NCI-H510A (cell line): ENCODE measurements around the gene ABCC4.
"Not testable (repeated sequence)": the region's sequence is repeated elsewhere in the genome, so short reads cannot be mapped to it uniquely, and the experiment has no call there.

ENCODE experiments used
- DNase-seq: peaks from one replicate; lab custom pipeline; 2025; lab: John Stamatoyannopoulos, UW

The ABCC4 gene

DNA sequence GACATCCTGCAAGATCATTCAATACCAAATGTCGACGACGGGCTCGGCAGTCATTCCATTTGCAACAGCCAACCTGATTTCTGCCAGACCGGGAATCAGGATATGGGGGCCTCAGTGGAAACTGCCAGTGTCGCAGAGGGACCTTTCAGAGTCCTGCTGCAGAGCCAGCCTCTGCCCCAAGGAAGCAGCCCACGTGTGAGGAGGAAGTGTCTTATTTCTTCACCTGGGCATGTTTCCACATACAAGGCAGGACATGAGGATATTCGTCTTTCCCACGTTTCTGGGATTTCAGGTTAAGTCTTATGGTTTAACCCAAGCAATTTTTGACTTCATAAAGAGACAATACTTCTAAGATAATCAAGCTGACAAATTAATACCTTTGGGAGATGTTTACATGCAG is 69.9 kb downstream of the ABCC4 start:
- DNase-seq: no peak

DNA sequence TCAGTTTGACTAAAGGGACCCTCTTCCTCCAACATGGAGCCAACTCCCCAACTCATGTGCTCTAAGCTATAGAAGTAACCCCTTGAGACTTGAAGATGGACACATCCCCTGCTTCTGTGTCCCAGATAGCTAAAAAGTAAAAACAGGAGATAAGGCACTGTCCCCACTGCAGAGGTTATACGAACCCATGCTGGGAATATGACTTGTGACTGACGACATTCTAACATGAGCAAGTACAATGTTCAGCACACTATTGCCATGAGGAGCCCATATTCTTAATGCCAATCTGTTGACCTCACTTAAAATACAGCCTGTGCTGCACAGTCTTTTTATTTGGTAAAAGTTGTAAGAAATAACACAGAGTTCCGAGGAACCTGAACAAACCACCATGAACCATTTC is 71.4 kb downstream of the ABCC4 start:
- DNase-seq: no peak

DNA sequence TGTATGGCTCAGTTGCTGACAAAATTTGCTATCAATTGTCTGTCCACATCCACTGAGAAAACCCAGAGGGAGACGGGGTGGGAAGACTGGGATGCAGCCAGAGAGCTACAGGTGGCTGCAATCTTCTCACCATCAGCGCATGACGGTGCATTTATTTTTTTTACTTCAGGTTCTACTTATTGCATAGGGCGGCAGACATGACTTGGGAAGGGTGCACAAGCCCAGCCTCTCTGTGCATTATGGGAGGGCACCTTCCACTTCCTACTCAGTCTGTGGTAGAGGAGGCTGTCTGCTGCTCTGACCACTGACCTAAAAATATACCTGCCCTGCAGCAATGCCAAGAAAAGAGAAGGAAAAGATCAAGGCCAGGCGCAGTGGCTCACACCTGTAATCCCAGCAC is 73.1 kb downstream of the ABCC4 start:
- no peak for DNase-seq

DNA sequence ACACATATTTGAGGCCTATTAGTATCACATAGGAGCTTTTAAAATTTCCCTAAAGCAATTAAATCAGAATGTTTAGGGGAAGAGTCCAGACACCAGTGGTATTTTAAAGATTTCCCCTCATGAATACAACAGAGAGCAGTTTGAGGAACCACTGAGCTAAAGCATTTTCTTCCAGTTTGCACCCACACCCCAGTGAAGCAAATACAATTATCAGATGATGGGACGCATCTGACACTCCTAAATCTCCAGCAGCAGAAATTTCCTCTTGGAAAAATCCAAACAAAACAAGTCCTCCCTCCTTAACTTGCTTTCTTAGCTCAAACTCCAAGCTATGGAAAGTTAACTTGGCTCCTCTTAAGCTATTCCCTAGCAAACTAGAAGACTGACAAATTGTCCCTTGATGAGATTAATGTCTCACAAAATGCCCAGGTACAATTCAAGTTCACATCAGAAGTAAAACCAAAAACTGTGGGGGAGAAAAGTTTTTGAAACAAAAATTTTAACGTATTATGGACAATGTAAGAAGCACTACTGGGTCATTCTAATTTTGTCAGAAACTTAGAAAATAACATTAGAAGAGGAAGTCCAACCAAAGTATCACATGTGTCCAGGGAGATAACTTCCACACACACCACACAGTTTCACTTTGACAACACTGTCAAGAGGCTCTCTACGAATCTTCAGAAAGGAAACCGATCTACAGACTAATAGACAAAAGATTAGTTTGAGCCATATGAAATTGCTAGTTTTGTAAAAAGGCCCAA is 74.1 kb downstream of the ABCC4 start:
- DNase-seq: no peak

DNA sequence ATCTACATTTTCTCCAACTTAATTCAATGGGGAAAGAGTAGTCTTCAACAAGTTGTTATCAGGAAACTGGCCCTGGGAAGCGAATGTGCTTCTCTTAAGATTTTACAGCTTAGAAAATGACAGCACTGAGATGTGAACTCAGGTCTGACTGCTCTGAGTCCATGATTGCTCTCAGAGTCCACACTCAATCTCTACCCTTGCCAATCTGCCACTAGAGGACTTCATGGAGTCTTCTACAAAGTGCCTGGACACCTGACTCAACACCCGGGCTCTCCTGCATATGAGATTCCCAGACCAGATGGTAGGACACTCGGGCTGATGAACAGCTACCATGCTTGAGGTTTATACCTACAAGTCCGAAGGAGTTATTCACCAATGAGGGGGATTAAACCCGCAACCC is 74.8 kb downstream of the ABCC4 start:
- DNase-seq: no peak

DNA sequence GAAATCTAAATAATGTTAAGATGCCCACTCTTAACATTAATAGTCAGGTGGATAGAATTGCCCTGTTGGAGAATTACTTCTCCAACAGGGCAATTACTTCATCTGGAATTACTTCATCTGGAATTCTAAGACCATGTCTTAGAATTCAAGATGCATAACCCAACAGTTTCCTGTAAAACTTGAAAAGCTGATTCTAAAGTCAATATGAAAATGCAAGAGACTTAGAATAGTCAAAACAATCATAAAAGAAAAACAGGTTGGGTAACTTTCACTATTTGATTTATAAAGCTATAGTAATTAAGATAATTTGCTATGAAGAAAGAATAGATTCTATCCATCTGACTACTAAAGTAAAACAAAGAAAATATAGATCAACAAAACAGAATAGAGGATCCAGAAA is 75.2 kb downstream of the ABCC4 start:
- no peak for DNase-seq

DNA sequence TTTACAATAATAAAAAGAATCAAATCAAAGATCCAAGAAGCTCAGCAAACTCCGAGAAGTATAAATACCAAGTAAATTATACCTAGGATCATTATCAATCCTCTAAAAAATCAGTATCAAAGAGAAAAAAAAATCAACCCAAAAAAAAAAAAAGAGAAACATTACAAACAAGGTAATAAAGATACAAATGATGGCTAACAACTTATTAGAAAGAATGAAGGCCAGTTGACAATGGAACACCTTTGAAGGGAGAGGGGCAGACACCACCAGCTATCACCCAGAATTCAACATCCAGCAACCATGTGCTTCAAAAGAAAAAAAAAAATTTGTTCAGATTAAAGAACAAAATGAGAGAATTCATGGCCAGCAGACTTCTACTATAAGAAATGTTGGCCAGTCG is 77.2 kb downstream of the ABCC4 start:
- no peak for DNase-seq

DNA sequence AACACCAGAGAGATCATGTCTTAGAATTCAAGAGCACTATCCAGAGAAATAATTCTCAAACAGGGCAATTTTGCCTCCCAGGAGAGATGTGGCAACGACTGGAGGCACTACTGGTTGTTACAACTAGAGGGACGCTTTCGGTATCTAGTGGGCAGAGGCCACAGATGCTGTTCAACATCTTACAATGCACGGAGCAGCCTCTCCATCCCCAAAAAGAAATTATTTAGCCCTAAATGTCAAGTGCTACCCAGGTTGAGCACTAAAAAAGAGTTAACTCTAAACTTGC is 78.6 kb downstream of the ABCC4 start:
- DNase-seq: no peak

DNA sequence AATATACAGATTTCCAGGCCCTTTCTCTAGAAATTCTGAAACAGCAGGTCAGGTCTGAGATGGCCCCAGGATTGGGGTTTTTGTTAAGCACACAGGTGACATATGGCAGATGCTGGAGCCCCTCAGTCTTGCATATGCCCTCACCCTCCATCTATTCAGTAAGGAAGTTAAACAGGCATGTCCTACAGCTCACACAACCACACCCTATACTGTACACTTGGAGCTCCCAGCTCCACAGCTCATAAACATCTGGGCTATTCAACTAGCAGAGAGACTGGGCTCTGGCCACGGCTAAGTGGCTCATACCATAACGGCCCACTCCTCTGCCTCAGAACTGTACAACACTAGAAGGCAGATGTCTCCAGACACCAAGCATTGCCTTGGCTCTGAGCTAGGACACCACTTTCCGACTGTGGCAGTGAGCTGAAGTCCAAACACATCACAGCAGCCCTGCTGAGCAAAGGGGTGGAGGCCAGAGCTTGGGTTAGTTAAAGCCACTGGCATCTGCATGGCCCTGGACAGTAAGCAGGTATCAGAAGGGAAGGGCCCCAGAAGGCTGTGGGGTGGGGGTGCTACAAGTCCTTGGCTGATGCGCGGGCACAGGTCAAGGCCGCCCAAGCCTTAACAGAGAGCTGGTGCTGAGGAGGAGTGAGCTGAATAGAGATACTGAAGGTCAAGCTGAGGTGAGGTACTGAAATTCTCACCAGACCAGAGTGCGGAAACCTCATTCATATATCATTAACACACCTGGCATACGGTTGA is 79.1 kb downstream of the ABCC4 start:
- no peak for DNase-seq

DNA sequence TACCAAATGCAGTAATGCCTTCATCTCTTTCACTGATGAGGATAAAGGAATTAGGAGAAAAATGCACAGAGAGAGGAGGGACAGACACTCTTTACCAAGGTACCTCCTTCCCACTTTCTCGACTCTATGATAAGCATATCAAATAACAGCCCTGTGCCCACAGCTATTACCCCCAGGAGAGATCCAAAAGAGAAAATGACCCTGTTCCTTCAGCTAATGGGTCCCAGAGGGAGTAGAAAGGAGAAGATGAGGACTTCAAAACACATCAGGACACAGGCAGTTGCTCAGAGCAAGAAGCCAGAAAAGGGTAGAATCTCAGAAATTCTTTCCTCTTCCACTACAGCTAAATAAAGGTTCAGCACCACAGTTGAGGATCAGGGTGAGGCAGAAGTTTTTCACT is 80.6 kb downstream of the ABCC4 start:
- no peak for DNase-seq

DNA sequence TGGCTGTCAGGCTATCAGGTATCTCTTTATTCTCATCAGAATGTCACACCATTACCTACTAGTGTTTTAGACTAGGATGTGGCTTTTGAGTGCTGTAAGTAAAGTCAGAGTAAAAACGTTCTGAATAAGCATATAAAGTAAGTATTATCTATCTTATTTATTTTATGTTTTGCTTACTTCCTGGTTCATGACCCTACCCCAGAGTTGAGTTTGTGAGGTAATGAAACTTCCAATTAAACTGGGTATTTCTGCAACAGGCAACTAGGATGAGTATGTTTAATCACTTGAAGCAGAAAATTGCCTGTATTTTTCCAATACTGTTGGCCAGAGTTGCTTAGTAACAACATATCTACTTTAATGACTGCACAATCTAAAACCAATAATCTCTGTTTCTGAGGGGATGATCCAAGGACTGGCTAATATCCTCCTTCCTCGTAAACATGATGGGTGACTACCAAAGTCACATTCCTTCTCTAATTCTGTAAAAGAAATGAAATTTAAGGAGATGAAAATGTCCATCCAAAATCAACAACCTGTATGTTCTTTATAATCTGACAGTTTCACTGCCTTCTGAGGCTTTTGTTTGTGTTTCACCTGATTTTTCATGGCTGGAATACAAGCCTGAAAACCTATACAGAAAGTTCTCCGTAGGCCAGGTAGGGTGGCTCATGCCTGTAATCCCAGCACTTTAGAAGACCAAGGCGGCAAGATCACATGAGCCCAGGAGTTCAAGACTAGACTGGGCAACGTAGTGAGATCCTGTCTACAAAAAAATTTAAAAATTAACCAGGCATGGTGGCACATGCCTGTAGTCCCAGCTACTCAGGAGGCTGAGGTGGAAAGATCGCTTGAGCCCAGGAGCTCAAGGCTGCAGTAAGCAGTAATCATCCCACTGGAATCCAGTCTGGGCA is 83.1 kb downstream of the ABCC4 start:
- no peak for DNase-seq

DNA sequence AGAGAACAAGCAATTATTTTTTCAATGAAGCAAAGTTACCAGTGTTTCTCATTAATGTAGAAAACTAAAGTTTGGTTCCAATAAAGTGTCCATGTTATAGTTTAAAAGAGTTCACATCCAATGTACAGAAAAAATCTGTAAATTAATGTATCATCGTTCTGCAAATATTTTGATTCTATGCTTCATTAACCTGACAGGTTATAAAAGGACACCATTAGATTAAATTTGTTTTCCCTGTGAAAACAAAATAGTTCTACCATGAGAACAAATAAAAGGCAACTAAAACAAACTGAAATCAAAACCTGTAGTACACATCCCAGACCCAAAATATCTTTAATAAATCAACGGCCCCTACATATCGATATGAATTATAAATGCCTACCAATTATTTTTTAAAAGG is 85.1 kb downstream of the ABCC4 start:
- DNase-seq: no peak

DNA sequence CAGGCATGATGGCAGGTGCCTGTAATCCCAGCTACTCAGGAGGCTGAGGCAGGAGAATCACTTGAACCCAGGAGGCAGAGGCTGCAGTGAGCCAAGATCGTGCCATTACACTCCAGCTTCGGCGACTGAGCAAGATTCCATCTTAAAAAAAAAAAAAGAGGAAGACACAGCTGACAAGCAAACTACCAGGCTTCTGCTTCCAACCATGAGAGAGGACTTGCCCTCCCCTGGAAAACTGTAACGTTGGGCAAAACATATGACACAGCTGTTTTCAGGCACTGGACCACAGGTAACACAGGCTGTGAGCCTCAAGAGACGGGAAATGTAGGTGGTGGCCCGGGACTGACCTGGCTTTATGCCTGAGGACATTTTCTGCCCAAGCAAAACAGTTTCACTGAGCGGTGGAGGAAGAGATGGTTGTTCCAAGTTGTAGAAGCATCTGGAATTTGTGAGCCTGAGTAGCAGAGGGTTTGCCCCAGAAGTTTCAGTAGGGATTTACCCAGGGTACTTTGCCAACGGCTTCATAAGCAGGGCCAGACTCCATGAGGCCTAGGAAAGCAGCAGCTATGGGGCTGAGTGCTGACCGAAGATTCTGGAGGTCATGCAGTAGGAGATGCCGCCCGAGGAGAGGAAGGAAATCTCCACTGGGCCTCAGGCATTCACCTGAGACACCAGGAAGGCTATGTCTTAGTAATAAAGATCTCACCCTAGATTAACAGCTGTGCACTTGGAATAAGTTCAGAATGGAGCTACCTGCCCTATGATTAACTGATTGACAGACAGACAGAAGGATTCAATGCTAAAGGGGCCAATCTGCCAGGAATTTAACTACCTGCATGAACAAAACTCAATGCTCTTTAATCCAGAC is 88.0 kb downstream of the ABCC4 start:
- no peak for DNase-seq

DNA sequence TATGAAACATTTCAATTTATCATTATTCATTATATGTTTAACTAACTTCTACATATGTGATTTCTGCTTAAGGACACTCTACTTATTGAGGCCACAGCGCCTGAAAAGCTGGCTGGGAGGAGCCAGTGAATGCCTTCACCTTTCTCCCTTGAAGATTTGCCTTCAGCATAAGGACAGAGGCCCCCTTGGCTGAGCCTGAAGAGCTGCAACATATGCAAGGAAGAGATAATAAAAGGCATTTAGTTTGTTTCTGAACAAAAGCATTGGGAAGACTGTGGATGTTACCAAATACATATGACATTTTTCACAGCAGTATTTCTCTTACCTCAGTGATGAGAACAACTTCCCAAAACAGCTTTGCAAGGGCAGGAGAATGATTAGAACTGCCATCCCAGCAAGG is 92.1 kb downstream of the ABCC4 start:
- no peak for DNase-seq

DNA sequence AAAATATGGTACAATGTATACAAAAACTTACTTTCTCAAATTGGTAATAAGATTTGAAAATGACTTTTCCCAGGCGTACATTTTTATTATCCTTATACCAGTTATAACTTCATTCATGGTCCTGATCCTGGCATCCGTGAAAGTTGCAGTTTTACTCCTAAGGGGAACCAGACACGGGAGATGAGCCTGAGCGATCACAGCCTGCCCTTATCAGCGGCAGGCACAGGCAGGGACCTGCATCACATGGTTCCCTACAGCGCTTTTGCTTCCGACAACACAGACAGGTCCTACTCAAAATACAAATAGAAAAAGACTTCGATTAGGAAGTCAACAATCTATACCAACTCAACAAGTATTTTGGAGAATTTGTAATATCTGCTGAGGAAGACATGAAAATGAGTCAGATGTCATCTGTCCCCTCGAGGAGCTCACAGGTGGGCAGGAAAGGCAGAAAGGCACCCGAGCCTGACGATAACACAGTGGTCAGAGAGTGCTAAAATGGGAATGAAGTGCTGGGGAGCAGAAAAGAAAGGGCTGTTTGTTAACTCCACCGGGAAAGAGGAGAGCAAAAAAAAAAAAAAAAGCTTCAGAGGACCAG is 93.4 kb downstream of the ABCC4 start:
- DNase-seq: no peak

DNA sequence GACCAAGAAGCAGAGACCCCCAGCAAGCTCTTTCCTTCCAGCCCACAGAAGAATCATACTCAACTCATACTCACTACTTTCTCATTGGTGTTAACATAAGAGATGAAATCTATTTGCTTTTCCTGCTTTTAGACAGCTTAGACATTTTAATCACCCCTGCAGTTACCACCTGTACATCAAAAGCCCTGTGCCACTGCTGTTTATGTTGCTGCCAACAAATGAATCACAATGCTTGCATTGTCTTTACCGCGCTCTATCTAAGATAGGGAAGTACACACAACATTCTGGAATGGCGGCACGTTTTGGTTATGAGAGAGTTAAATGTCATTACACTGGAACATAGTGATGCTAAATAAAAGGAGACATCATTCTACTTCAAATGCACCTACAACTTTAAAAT is 95.1 kb downstream of the ABCC4 start:
- DNase-seq: no peak

DNA sequence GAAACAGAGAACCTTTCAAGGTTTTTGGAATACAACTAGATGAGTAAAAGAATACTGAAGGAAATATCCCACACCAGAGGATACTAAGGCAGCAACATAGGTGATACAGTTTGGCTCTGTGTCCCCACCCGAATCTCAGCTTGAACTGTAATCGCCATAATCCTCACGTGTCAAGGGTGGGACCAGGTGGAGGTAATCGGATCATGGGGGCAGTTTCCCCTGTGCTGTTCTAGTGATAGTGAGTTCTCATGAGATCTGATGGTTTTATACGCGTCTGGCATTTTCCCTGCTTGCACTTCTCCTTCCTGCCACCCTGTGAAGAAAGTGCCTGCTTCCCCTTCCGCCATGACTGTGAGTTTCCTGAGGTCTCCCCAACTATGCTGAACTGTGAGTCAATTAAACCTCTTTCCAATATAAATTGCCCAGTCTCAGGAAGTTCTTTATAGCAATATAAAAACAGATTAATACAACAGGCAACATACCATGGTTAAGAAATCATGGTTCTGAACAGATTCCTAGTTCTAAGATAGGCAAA is 97.0 kb downstream of the ABCC4 start:
- DNase-seq: no peak

DNA sequence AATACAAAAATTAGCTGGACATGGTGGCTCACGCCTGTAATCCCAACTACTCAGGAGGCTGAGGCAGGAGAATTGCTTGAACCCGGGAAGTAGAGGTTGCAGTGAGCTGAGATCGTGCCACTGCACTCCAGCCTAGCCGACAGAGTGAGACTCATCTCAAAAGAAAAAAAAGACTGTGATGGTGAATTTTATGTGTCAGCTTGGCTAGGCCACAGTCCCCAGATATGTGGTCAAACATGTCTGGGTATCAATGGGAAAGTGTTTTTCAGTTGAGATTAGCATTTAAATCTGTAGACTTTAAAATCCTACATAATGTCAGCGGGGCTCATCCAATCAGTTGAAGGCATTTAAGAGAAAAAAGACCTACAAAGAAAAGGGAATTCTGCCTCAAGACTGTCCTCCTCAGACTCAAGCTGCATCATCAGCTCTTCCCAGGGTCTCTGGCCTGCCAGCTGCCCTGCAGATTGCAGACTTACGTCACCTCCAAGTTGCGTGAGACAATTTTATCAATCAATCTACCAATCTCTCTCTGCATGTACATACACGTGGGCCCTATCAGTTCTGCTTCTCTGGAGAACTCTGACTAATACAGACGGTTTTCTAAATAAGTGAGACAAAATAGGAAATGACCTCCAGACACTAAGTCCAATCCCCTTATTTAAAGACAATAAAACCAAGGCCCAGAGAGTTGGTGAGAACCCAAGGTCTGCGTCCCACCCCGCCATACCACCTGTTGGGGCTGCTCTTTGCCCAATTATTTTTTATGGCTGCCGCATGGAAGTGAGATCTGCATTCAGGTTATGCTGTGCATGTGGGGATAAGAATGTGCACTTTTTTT is 99.2 kb downstream of the ABCC4 start:
- DNase-seq: no peak

DNA sequence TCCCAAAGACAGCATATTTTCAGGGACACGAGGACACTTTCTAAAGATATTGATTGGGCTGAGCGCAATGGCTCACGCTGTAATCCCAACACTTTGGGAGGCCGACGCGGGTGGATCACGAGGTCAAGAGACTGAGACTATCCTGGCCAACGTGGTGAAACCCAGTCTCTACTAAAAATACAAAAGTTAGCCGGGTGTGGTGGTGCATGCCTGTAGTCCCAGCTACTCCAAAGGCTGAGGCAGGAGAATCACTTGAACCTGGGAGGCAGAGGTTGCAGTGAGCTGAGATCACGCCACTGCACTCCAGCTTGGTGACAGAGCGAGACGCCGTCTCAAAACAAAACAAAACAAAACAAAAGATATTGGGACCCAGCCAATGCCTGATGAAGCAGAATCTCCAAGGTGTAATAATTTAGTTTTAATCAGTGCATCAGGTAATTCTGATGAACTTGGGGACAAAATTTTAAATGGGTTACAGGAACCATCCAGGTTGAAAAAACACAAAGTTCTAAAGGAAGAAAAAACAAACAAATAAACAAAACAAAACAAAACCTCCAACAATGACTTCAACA is 100.8 kb downstream of the ABCC4 start:
- not testable (repeated sequence) for DNase-seq

DNA sequence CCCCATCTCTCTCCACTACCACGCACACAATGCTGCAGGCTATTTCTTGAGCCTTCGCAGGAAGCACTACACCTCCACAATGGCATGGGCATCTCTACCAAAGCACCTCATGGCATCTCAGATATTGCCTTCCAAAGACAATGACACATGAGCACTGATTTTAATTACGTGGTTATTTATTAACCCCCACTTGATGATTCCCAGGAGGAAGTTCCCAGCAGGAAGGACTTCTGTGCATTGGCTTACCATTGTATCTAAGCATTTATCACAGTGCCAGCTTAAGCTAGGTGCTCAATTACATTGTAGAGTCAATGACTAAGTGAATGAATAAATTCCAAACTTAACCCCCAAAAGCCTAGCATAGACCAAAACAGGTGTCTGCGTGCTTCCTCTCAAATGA is 101.4 kb downstream of the ABCC4 start:
- no peak for DNase-seq
